ENCODE measurements around the gene S100A14.
"Not testable (repeated sequence)": the region's sequence is repeated elsewhere in the genome, so short reads cannot be mapped to it uniquely, and the experiment has no call there.

S100A14 gene

DNA sequence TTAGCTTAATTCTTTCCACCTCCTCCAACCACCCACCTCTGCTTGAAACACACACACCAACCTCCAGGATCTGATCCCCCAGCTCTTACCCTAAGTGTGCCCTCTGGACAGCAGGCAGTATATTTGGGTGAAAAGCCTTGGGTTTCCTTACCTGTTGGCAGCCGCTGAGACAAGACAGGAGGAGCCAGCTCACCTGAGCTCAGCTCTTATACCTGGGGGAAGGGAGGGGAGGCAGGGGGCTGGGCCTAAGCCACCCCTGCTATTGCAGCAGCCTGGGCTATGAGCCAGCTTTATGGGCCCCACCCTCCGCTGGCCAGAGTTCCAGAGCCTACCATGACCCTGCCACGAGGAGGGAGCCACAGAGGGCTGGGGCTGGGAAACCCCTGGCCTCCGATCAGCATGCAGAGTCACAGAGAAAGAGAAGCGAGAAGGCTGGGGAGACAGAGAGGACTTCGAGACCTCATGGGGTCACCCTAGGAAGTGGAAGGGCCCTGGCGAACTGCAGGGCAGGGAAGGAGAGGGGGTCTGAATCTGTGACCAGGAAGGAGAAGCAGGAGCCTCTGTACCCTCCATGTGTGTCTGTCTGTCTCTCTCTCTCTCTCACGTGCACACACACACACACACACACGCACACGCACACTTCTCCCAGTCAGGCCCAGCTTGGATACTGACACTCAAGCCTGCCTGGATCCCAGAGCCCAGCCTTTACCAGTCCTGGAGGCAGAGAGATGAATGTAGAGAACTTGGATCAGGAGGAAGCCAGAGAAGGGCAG is at the start of gene S100A14:
TSS of gene S100A14 (minus strand) at position 182 of the 773 bp plus-strand sequence. CDS start 467 bp downstream, outside the sequence.
- DNase-seq (ENCODE audit: low read depth in 2 of 2), result no peak

- no peak for DNase-seq (ENCODE audit: low read depth in 2 of 2)
These were observed 47.1 kb upstream of the S100A14 start for GRCh38 chr1:153663211-153663610.

- DNase-seq (ENCODE audit: low read depth in 2 of 2), result no peak
These were observed 46.1 kb upstream of the S100A14 start for GRCh38 chr1:153662269-153662668.

- no peak for DNase-seq (ENCODE audit: low read depth in 2 of 2)
These were observed 45.1 kb upstream of the S100A14 start for GRCh38 chr1:153661111-153661708.

DNA sequence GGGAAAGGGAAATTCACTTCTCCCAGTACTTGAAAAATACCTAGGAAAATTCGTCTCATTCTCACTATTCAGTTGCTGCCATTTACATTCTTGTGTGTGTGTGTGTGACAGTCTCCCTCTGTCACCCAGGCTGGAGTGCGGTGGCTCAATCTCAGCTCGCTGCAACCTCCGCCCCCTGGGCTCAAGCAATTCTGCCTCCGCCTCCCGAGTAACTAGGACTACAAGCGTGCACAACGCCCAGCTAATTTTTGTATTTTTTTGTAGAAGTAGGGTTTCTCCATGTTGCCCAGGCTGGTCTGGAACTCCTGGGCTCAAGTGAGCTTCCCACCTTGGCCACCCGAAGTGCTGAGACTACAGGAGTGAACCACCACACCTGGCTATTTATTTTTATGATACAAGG is 43.5 kb upstream of the S100A14 start:
- no peak for DNase-seq (ENCODE audit: low read depth in 2 of 2)

- no peak for DNase-seq (ENCODE audit: low read depth in 2 of 2)
These were observed 43.0 kb upstream of the S100A14 start for GRCh38 chr1:153659175-153659534.

DNA sequence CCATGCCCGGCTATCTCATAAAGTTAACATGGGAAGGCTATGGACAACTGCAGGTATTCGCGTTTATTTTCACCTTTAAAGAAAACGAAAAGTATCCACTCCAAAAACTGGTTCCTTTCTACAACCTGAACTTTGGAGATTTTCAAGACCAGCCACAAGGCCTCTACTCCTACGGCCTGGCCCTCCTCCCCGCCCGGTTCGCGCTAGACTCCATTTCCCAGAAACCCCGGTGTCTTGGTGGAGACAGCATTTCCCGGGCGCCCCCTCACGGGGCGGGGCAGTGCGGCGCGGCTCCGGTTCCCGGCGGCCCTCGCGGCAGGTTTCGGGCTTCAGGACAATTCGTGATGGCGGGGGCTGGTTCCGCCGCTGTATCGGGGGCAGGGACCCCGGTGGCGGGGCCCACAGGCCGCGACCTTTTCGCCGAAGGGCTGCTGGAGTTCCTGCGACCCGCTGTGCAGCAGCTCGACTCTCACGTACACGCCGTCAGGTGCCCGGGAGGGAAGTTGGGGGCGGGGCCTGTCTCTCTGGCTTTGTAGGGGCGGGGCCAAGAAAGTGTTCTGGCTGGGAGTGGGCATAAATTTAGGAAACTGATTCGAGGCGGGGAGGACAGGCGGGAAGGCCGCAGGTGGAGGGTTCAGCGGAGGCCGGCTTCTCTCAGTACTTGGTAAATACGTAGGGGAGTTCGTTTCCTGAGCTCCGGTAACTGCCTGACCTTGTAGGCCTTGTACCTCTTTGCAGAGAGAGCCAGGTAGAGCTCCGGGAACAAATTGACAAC is 42.5 kb upstream of the S100A14 start, which contains the start of gene SNAPIN:
TSS of gene SNAPIN (plus strand) at position 304 of the 775 bp plus-strand sequence. CDS start at position 345, 41 bp downstream.
- peak; percentile 86 to 88 for DNase-seq (ENCODE audit: low read depth in 2 of 2)

- no peak for DNase-seq (ENCODE audit: low read depth in 2 of 2)
These were observed 39.2 kb upstream of the S100A14 start for GRCh38 chr1:153655333-153655732.

GRCh38 chr1:153652805-153653500 is 36.8 kb upstream of the S100A14 start:
- no peak for DNase-seq (ENCODE audit: low read depth in 2 of 2)

DNA sequence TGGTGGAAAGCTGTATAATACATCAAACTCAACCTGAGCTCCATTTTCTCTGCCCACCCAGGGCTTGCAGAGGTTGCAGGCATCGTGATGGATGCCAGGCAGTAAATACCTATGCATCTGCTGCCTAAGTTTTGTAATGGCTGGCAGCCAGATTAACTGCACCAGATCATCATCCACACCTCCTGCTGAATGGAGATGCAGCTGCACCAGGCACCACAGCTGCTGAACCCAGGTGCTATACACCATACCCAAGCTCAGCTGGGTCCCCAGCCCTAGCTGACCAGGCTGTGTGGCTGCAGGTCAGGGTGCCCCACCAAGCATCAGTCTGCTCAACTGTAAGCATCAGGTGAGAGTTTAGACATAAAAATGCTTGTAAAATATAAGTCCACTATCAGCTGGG is 35.6 kb upstream of the S100A14 start:
- DNase-seq (ENCODE audit: low read depth in 2 of 2), result no peak

DNA sequence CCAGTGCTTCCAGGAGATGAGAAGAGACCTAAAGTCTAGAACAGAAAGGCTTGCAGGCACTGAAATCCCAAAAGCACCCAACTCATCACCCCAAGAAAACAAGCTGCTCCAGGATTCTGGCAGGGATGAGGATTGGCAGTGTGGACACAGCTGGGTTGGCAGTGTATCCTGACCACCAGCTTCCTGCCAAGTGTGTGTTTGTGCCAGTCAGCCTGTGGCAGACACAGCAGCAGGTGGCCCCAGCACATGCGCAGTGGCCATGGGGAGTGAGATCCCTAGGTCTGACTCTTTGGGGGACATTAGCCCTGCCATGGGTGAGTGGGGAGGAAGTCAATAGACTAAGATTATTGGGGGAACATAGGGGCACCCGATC is 33.7 kb upstream of the S100A14 start:
- no peak for DNase-seq (ENCODE audit: low read depth in 2 of 2)

DNA sequence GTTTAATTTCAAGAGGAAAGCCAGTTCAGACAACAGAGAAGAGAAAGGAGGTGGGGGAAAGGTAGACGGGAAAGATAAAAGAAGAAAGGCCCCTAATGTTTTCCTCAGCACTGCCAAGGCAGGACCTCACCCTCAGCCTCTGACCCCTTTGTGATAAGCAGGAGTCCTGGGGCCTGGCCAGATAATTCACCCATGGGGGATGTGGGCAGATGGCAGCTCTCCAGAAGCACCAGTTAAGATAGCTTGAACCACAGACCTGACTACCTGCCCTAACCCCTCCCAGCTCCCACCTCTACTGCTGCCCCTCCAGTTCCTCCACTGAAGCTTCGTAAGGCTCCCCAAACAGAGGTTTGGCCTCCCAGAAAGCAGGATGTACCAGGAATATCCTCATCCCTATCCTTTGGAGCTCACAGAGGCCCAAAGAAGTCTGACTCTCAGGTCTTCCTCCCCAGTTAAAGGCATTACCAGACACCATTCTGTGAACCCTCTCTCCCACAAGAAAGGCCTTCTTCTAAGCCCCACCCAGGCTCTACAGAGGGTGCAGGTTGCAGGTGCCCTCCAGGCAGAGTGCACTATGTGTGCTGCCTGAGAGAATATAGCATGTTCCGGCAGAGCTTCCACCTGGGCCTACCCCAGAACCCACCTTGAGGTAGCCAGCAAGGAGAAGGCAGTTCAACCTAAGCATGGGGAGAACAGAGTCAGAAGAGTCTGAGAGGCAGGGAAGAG is 33.2 kb upstream of the S100A14 start:
- no peak for DNase-seq (ENCODE audit: low read depth in 2 of 2)

GRCh38 chr1:153648000-153648643 is 32.0 kb upstream of the S100A14 start:
- DNase-seq (ENCODE audit: low read depth in 2 of 2), result no peak

- DNase-seq (ENCODE audit: low read depth in 2 of 2), result no peak
These were observed 31.2 kb upstream of the S100A14 start for GRCh38 chr1:153647346-153647714.

DNA sequence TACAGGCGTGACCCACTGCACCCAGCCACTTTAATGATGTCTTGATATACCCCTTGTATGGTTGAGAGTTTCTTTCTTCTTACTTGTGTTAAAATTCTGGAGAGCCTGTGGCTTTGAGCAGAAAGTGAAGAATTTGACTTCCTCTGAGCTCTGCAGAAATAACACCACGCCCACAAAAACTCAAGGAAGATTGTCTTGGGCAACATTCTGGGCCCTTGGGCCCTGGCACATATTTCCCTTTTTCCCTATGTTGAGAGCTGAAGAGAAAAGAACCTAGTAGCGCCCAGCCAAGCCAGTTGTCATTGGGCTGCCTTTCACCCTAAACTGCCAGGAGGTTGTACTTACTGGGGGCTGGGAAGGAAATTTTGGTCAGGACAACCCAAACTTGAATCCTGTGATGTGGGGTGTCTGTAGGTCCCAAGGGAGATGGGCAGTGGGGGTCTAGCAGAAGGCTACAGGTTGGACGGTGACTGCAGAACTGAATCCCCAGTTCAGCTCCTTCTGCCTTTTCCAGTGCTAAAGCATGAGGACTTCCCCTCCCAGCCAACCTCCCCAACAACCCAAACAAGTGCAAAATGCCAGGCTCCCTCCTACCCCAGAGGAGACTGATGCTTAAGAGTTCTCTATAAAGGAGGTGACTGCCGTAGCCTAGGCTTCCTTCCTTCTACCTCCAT is 30.7 kb upstream of the S100A14 start:
- no peak for DNase-seq (ENCODE audit: low read depth in 2 of 2)

DNA sequence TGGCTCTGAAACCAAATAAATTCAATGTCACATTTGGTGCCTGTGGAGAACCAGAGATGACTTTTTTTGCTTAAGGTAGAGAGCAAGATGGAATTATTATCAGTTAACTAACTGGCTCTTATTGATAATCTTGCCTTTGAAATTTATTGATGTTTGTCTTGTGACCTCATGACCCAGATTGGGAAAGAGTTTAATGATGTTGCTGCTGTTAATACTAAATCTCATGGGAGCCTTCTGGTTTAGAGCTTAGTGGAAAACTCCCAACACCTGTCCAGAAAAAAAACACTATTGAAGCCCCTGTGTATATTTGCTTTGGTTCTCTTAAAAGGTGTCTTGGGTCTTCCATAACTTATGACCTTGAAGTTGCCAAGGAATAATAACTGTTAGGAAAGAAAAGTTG is 27.7 kb upstream of the S100A14 start:
- no peak for DNase-seq (ENCODE audit: low read depth in 2 of 2)

DNA sequence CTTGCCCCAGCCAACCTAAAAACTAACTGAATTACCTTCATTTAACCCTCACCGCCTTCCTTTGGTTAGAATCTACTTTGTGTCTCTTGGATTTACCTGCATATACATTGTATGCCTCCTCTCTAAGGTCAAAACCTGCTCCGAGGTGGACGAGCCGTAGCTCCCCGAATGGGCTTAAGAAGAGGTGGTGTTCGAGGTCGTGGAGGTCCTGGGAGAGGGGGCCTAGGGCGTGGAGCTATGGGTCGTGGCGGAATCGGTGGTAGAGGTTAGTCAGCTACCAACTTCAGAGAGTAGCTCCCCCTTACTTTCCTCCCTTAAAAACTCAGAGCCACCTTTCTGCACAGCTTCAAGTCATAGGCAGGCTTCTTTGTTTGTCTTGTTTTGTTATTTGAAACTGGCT is 27.0 kb upstream of the S100A14 start:
- no peak for DNase-seq (ENCODE audit: low read depth in 2 of 2)

GRCh38 chr1:153642161-153642560 is 26.0 kb upstream of the S100A14 start:
- DNase-seq (ENCODE audit: low read depth in 2 of 2), result no peak

DNA sequence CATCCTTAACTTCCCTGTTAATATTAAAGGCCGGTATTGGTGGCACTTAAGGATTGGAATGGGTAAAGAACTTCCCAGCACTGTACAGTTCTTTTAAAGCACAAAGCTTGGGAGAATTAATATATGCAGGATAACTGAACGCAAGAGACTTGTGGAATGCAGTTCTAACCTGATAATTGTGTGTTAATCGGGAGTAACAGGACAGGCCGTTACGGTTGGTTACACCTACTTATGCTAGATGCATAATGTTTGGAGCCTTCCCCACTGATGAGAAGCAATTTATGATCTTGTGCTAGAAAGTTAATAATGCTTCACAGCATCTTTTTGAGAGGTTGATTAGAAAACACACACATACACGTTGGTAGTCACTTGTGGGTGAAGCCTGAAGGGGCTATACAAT is 24.7 kb upstream of the S100A14 start:
- no peak for DNase-seq (ENCODE audit: low read depth in 2 of 2)

DNA sequence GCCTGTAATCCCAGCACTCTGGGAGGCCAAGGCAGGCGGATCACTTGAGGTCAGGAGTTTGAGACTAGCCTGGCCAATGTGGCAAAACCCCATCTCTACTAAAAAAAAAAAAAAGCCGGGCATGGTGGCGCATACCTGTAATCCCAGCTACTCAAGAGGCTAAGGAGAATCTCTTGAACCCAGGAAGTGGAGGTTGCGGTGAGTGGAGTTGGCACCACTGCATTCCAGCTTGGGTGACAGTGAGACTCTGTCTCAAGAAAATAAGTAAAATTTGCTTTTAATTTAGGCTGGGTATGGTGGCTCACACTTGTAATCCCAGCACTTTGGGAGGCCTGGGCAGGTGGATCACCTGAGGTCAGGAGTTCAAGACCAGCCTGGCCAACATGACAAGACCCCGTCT is 24.1 kb upstream of the S100A14 start:
- DNase-seq (ENCODE audit: low read depth in 2 of 2), result not testable (repeated sequence)

Data from activated CD4-positive, alpha-beta T cell treated with anti-CD3 and anti-CD28 coated beads for 24 hours (primary cell).